KG1 (cell line): ENCODE results near the gene SULT1A1.
"Not testable (repeated sequence)": the region's sequence is repeated elsewhere in the genome, so short reads cannot be mapped to it uniquely, and the experiment has no call there.

ENCODE experiments used
- DNase-seq: peaks from one replicate; lab custom pipeline; 2025; lab: John Stamatoyannopoulos, UW

SULT1A1 gene

DNA sequence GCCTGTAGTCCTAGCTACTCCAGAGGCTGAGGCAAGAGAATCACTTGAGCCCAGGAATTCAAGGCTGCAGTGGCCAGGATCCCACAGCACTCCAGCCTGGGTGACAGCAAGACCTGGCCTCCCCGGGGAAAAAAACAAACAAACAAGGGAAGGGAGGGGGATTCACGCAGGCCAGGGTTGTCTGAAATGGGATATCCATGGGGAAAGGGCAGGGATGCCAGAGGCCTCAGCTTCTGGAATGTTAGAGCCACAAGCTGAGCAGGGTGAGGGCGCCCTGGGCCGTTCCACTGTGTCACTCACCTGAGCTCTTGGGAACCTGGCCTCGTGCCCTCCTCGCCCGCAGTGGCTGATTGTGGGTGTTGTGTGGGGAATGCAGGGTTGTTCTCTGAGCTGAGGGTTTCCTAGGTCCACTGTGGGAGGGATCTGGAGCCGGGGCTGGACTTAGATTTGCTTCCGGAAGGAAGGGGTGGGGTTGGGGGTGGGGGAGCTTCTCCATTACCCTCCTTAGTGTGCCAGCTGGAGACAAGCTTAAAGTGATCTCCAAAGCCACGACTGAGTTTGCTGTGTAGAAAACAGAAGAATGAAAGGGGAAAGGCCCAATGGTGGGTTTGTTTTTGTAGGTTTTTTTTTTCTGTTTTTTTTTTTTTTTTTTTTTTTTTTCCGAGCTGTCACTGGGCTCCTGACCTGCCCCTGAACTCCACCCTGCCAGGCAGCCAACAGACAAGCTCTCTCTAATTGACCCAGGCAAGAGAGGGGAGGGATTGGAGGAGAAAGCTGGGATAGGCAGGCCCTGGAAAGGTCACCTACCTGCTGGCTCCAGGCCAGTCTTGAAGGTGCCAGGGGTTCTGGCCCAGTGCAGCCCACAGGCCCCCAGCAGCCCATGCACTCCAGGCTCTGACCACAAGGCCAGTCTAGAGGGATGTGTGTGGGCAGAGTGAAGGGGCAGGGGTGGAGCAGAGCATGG, at the start of gene SULT1A1:
SULT1A1 (minus strand) TSS at position 414 of the 964 bp plus-strand sequence. CDS start 1,189 bp downstream, outside the sequence.
- DNase-seq = no peak

DNA sequence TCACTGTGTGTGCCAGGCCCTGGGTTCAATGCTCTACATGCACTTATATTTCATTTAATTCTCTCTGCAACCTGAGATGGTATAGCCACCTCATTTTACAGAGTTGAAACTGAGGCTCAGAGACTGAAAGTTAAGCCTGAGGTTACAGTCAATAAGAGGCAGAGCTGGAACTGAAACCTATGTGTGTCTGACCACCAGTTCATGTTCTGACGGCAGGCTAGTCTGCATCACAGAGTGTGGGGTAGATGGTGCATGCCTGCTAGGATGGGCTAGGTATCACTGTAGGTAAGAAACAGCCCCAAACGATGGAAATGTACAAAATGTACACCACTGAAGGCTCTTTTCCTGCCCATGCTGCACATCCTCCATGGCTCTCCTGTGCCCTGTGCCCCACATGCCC, 30.1 kb upstream of the SULT1A1 start:
- not testable (repeated sequence) for DNase-seq

DNA sequence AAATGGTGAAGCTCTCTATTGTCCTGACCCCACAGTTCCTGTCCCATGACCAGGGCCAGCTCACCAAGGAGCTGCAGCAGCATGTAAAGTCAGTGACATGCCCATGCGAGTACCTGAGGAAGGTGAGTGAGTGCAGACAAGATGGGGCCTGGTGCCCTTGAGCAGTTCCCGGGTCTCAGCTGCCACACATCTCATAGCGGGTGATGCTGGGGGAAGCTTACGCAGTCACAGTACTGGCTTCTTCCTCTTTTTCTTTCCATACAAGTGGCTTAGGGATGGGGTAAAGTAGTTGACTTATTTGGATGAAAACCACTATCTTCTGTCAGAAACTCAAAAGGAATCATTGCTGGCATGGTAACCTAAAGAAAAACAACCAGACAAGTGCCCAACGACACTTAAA, 28.5 kb upstream of the SULT1A1 start:
- not testable (repeated sequence) for DNase-seq

DNA sequence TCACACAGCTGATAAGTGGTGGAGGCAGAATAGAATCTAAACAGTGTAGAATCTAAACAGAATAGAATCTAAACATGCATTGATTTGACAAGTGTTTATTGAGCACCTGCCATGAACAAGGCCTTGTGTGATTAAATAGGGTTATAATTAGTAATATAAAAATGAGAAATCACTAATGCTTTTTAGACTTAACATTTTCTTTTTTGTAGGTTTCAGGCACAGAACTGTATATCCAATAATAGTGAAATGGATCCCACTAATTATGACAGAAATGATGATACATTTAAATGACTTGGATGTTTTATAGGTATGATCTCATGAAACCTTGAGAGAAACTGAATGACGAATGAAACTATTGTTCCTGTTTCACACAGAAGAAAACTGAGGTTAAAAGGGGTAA, 27.9 kb upstream of the SULT1A1 start, which contains the start of gene NPIPB8:
NPIPB8 (plus strand) TSS at position 301 of the 400 bp plus-strand sequence. CDS start 296 bp downstream, outside the sequence.
- not testable (repeated sequence) for DNase-seq

DNA sequence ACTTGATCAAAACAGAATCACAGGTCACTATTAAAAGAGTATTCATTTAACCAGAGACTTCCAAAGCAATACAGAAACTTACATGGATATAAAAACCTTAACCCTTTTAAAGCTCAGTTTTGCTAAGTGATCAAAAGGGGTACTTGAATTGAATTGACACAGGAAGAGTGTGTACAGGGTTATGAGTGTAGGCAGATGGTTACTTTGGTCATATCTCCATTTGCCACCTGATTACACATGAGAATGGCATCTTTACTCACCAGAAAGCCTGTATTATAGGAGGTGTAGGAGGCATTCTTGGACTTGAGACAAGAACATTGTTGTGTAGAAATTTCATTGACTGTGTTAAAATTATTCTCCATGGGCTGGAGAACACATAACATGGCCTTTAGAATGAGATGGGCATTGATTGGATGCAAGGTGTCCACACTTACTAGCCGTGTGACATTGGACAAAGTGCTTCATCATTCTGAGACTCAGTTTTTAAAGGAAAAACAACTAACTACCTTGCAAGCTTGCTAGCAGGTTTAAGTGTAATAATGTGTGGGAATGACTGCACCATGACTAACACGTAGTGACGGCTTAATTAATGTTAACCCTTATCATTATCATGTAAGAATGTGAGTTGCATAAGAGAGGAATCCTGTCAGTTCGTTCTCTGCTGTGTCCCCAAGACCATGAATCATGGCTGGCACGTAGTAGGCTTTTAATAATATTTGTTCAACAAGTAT, 26.4 kb upstream of the SULT1A1 start:
- DNase-seq = not testable (repeated sequence)

DNA sequence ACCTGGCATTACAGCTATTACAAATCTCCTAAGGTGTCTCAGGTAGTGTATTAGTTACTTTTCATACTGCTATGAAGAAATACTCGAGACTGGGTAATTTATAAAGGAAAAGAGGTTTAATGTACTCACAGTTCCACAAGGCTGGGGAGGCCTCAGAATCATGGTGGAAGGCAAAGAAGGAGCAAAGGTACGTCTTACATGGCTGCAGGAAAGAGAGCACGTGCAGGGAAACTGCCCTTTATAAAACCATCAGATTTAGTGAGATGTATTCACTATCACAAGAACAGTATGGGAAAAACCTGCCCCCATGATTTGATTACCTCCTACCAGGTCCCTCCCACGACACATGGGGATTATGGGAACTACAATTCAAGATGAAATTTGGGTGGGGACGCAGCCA, 21.1 kb upstream of the SULT1A1 start:
- not testable (repeated sequence) for DNase-seq

DNA sequence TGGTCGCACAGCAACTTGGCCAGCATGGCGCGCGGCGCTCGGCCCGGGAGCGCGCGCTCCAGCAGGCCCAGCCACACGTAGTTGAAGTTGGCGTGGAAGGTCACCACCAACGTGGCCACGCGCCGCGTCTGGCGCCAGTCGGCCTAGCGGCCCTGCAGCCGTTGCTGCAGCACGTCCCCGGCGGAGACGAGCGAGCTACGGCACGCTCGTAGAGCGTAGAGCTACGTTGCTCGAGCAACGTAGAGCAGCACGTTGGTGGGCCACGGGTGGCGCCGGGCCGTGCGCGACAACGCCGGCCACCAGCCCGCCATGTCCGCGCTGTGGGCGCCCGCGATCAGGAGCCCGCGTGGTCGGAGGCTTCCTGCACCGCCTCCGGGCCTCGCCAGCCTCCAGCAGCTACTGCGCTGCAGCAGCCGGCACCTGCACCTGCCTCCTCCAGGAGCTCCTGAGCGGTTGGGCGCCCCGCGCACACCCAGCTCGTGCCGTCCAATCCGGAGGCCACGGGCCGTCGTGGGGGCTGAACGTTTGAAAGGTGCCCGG, 13.4 kb upstream of the SULT1A1 start:
- DNase-seq = peak; percentile 76

DNA sequence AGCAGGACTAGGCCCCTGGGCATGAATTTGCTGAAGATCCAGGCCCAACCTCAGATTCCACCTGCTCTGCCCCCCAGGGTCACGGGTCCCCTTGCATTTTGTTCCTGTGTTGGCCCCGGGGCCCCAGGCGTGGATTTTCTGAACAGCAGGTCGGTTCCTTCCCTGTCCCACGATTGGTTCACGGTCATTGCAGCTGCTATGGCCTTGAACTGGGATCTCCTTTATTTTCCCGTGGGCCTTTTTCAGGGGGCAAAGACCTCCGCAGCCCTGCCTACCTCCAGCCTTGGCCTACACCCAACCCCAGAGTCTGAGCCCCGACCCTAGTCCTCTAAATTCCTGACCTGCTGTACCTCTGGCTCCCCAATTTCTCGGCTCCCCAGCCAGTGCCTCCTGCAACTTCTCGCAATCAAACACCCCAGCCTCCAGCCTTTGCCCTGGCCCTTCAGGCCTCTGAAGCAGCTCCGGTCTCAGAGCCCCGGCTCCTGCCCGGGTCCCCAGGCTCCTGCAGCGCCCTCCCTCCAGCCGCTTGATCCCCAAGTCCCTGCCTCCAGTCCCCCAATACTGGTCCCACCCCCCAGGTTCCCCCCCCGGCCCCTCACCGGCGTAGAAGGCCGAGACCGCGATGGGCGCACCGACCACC, 12.8 kb upstream of the SULT1A1 start:
- not testable (repeated sequence) for DNase-seq

DNA sequence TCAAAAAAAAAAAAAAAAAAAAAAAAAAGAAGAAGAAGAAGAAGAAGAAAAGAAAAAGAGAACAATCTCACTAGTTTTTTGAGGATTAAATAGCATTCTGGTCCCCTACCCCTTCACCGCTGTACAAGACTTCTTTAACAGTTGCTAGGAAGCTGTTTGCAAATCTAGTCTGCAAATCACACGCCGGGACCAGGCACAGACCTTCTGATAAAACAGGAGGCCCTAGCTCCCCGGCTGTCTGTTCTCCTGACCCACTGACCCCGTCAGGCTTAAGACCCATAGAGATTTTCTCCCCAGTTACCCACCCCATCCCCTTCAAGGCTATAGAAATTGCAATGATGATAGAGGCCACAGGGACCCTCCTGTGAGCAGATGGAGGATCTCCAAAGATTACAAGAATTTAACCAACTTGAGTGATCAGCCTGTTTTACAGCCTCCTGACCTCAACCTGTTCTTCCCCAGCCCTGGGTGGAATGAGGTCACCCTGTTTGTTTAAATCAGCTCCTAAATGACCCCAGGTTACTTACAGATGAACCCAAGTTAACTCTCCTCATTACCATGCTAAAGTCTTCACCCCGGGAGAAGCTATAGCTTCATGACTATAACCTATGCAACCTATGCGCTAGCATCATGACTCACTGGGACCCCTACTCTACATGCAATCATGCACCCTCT, 11.8 kb upstream of the SULT1A1 start:
- no peak for DNase-seq

DNA sequence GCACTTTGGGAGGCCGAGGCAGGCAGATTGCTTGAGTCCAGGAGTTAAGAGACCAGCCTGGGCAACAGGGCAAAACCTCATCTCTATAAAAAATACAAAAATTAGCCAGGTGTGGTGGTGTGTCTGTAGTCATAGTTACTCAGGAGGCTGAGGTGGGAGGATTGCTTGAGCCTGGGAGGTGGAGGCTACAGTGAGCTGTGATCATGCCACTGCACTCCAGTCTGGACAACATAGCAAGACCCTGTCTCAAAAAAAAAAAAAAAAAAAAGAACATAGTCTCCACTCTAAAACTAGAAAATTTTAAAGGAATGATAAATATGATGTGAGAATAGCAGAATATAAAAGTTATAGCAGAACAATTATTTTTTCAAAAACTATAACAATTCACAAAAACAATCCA, 10.5 kb upstream of the SULT1A1 start:
- not testable (repeated sequence) for DNase-seq

DNA sequence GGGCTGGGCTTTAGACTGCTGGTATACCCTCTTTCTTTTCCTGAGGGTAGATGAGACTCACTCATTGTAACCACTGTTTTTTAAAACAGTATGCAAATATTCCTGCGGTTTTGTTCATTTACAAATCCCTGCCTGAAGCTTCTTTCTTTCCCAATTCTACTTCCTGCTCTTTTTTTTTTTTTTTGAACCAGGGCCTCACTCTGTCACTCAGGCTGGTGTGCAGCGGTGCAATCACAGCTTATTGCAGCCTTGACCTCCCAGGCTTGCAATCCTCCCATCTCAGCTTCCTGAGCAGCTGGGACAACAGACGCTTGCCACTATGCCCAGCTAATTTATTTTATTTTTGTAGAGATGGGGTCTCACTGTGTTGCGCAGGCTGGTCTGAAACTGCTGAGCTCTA, 8.0 kb upstream of the SULT1A1 start:
- DNase-seq = no peak

DNA sequence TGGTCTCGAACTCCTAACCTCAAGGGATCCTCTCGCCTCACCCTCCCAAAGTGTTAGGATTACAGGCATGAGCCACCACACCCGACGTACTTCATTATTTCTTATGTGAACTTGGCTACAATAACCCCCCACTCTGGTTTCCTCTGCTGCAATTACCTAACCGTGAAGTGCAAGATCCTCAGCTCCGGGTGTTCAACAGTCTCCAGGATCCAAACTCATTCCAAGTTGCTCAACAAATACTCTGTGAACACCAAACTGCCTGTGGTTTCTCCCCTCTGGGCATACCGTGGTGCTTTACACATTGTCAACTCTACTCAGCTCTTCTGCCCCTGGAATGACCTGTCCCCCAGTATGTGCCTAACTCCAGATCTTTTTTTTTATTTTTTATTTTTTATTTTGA, 6.8 kb upstream of the SULT1A1 start:
- DNase-seq = no peak

DNA sequence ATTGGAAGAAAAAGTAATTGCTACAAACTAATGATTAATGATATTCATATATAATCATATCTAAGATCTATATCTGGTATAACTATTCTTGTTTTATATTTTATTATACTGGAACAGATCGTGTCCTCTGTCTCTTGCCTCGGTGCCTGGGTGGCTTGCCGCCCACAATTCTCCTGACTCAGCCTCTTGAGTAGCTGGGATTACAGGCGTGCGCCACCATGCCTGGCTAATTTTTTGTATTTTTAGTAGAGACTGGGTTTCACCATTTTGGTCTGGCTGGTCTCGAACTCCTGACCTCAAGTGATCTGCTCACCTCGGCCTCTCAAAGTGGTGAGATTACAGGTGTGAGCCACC, 6.4 kb upstream of the SULT1A1 start:
- not testable (repeated sequence) for DNase-seq

DNA sequence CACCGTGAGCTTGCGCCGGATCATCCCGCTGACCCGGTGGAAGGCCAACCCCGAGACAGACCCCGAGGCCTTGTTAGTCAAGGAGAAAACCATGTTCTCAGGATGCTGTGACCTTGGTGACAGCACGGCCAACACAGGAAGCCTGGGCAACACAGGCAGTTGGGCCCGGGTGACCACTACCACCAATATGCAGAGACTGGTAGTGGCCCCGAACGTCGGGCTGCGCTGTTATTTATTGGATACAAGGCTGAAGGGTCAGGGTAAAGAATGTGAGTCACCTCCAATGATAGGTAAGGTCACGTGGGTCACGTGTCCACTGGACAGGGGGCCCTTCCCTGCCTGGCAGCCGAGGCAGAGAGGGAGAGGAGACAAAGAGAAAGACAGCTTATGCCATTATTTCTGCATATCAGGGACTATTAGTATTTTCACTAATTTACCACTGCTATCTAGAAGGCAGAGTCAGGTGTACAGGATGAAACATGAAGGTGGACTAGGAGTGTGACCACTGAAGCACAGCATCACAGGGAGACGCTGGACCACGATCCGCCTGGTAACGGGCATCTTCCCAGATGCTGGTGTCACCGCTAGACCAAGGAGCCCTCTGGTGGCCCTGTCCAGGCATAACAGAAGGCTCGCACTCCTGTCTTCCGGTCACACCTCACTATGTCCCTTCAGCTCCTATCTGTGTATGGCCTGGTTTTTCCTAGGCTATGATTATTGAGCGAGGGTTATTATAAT, 5.8 kb upstream of the SULT1A1 start:
- not testable (repeated sequence) for DNase-seq

DNA sequence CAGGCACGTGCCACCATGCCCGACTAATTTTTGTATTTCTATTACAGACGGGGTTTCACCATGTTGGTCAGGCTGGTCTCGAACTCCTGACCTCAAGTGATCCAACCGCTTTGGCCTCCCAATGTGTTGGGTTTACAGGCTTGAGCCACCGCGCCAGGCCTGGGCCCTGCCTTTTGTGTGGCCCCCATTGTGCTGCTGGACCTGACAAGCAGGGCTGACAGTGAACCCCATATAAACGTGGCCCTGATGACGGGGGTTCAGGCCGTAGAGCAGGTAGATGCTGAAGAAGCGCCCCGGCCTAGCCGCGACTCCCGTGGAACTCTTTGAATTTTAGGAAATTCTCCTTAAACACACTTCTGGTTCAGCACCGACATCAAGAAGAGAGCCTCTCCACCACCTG, 4.7 kb upstream of the SULT1A1 start:
- DNase-seq = not testable (repeated sequence)

DNA sequence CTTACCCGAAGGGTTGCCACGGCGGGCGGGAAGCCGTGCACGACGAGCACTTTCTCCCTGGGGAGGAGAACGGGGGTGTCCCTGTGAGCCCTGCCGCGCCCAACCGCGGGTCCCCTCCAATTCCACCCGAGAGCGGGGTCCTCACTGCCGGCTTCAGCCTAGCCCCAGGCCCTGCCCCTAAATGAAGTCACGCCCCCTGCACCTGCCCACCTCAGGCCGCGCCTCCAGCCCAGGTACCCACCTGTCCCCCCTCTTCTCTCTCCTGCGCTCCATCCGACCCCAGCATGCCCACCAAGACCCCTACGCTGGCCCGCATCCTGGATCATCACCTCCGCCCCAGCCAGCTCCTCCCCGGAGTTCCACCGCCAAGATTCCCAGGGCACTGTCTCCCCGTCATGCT, 4.1 kb upstream of the SULT1A1 start:
- DNase-seq = not testable (repeated sequence)

DNA sequence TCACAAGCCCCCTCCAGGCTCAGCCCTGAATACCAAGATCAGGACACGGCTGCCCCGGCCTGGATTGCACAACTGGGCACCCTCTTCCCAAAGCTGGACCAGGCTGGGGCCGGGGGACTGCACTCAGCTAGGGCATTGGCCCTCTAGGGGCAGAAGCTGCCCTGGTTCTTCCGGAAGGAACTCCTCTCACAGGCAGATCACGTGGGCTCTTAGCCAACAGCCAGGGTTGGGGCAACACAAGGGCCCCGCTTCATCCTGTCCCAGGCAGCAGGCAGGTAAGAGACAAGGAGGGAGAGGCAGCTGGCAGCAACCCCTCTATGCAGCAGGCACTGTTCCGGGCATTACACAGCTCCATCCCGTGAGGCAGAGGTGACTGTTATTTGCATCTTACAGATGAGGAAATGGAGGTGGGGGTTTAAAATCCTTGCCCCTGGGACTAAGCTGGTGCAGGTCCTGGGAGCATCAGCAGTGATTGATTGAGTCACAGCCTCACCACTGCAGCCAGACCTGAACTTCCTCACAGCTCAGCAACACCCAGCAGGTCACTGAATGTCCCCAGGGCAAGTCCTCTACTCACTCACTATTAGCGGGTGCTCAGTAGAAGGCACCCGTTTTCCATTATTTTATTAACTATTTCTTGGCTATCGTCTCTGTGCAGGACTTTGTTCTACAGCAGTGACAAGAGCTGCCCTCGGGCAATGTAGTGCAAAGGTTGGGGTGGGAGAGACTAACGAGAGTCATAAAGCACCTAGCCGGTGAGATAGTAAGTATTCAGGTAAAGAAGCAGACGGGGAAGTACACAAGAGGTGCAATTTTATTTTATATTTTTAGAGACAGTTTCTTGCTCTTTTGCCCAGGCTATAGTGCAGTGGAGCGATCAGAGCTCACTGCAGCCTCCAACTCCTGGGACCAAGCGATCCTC, 2.8 kb upstream of the SULT1A1 start:
- not testable (repeated sequence) for DNase-seq

DNA sequence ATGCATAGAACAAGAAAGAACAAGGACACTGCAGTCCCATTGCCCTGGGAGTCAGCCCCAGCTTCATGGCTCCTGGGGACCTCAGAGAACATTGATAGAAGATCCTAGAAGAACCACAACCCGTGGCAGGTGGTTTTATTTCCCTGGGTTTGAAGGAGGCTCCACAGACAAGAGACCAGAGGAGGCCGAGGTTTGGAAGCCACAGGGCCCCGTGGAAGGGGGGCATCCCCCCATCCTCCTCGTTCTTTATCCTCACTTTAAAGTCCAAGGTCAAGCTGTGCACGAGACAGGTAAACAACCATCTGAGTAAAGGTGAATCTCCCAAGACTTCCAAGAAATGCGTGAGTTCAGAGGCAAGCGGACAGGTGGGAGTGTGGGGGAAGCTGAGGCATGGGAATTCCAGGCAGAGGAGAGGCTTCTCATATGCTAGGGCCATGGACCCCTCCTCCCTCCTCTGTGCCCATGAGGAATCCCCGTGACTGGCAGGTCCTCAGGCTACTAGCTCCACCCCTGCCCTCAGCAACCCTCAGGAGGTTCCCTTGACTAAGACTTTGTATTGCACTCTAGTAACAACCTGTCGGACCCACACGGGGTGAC, 849 bp upstream of the SULT1A1 start:
- DNase-seq = no peak
